HG03575 (cell line): ENCODE data around the gene SH3BP4.
"Not testable (repeated sequence)": the region's sequence is repeated elsewhere in the genome, so short reads cannot be mapped to it uniquely, and the experiment has no call there.

Experiments used
- ATAC-seq: cut with Tn5 transposase; IDR thresholded peaks from one replicate; pipeline ENCODE4 v1.9.1; 2021; ENCODE audit not compliant: unreplicated experiment, insufficient number of reproducible peaks, low FRiP score; ENCODE audit errors: extremely low read depth

The SH3BP4 gene

DNA sequence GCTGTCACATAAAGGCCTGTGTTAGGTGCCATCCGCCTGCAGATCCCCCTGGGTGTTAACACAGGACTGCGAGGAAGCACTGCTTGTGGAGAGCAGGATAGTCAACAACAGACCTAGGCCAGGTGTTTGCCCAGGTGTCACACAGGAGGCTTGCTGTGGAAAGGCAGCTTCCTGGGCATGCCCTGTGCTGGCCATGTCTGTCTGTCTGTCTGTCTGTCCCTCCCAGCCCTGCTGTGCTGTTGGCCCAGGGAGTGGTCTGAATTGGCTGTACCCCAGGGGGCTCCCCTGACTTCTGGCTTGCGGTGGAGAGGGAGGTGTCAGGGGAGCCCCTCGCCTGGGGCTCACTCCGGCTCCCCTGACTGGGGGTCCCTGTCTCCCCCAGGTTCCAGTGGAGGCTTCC, 53.2 kb downstream of the SH3BP4 start:
- no peak for ATAC-seq

GRCh38 chr2:235005603-235006259, 53.9 kb downstream of the SH3BP4 start:
- ATAC-seq, result no peak

DNA sequence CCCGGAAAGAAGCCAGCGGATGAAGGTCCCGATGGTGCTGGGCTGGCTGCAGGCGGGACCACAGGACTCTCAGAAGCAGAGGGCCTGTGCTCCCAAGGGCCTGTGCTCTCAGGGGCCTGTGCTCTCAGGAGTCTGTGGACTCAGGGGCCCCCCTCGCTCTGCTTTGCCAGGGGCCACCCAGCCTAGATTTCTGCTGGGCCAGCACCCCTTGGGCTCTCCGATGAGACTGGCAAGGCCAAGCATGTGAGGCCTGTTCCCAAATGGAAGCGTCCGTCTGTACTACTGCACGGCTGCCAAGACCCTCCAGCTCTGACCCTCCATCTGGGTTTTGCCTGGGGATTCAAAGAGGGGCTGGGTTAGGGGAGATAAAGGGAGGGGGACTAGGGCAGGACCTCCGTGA, 54.6 kb downstream of the SH3BP4 start:
- no peak for ATAC-seq

GRCh38 chr2:235006986-235007385, 55.2 kb downstream of the SH3BP4 start:
- no peak for ATAC-seq

DNA sequence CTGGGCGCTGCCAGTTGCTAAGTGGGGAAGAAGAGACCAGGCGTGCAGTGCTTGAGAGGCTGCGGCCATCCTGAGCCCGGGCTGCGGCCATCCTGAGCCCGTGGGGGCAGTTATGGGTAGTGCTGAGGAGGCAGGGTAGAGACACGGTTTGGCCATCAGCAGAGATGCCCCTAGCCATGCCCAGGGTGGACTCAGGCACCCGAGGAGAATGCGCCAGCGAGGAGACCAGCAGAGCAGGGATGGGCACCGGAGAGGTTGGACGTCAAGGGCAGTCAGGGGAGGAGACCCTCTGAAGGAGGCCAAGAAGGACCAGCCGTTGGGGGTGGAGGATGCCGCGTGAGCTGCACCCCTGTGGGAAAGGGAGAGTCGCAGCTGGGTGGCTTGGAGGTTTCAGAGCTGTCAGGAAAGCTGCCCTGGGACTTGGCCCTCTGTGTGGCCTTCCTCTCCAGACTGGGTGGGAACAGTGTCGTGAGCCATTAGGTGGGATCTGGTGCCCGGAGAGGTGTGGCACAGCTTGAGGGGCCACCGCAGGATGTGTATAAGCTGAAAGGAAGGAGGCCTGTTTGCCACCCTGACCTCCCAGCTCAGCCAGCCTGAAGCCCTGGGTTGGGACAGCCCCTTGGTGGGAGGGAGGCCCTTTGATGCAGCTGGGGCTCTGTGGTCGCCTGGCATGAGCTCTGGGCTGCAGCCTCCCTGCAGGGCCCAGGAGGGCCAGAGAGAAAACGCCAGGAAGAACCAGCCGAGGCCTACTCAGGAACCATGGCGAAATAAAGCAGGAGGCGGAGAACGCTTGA, 56.0 kb downstream of the SH3BP4 start:
- no peak for ATAC-seq

GRCh38 chr2:235008584-235009044, 56.8 kb downstream of the SH3BP4 start:
- no peak for ATAC-seq

- no peak for ATAC-seq
These were observed 57.3 kb downstream of the SH3BP4 start for GRCh38 chr2:235009081-235009480.

GRCh38 chr2:235010117-235010714, 58.4 kb downstream of the SH3BP4 start:
- ATAC-seq, result no peak

- no peak for ATAC-seq
These were observed 59.8 kb downstream of the SH3BP4 start for GRCh38 chr2:235011607-235011928.

- no peak for ATAC-seq
These were observed 60.3 kb downstream of the SH3BP4 start for GRCh38 chr2:235011929-235012631.

DNA sequence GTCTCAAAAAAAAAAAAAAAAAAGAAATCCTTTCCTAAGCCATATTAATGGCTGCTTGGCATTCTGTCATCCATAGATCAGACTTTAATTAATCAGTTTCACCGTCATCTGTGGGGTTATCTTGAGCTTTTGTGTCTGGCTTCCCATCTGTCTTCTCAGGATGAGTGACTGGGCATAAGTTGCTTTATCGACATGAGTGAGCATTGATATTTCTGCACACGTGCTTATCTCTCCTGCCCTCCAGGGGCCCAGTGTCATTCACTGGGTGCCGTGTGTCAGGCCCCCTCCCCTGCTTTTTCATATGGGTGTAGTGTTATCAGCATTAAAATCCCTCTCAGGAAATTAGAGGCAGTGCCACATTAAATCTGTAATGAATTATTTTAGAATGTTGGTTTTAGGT, 65.6 kb downstream of the SH3BP4 start:
- ATAC-seq, result no peak

DNA sequence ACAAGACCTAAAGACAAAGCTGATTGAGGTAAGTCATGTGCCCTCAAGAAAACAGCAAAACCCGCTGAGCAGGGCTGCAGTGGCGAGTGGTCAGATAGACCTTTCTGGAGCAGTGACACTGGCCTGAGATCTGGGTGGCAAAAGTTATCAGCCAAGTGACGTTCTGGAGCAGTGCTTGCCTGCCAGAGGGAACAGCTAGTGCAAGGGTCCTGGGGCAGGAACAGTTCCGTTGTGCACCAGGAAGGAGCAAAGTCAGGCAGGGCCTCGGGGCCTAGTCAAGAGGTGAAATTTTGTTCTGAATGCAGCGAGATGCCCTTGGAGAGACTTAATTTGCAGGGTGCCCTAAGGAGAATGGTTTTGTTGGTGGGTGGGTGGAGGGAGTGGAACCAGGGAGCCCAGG, 67.0 kb downstream of the SH3BP4 start:
- no peak for ATAC-seq

- not testable (repeated sequence) for ATAC-seq
These were observed 68.3 kb downstream of the SH3BP4 start for GRCh38 chr2:235020141-235020540.

DNA sequence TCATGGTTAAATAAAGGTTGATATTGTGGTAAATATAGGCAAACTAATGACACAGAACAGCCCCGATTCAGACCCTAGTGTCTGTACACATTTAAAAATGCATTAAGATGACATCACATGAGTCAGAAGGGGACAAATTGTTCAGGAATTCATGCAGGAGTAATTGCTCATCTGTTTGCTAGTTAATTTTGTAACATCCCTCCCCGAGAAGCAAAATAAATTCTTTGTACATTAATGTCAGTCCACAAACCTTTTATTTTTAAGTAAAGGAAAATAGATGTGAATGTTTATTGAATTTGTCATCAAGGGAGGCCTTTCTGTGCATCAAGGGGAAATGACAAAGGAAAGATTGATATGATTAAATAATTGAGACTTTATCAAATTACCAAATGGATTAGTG, 69.9 kb downstream of the SH3BP4 start:
- ATAC-seq, result no peak

DNA sequence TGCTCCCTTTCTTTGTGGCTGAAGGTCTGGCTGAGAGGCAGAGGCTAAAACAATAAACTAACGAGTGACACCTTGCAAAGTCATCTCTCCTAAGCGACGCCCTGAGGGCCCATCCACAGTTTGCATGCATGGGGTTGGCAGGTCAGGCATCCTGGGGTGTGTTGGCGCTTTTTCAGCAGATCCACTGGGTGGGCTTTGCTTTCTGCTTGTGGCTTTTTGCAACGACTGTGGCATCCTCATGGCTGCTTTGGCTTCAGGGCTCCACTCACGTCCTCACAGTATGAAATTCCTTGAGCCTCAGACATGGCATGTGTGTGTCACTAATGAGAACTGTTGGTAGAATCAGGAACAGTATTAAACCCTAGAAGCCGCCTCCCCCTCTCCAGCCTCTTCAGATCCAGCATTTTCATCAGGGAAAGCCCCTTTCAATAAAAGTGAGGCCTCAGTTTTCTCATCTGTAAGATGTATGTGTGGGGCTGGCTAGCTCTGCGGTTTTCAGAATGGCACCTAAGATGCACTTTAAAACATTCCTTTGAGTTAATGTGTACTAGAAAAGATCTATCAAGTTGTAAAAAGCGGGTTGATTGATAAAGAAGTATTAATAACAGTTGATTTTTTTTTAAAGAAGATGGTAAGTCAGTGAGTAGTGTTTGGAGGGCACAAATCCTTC, 72.5 kb downstream of the SH3BP4 start:
- ATAC-seq, result no peak

GRCh38 chr2:235024931-235025773, 73.3 kb downstream of the SH3BP4 start:
- no peak for ATAC-seq

GRCh38 chr2:235025800-235026536, 74.2 kb downstream of the SH3BP4 start:
- no peak for ATAC-seq
